ENCODE measurements around the gene SCD5. TPM values are rescaled to one million over a fixed set of nuclear protein-coding genes. Genes with fewer than 3 reads are reported as not detected.

The SCD5 gene
- total RNA-seq, 2 donors from 2014 or later = 51.4 TPM

- no peak for ATAC-seq
- no peak overlapping the region for H3K4me3 ChIP-seq
- no peaks in the 10 kb centered on the region for H3K36me3 ChIP-seq (replicated peaks in 1 of 2; ENCODE audit: insufficient read depth in 1 of 2, low read depth in 2 of 2)
- no peak for DNase-seq
- TF ChIP-seq POLR2A (IDR thresholded peaks at IDR 0.05) = no peak
- H3K27ac ChIP-seq = no peak overlapping the region
- H3K27me3 ChIP-seq = no peaks in the 10 kb centered on the region
- intact Hi-C loops (cut with DNase I) = no loop called here
- no peaks in the 10 kb centered on the region for H3K9me3 ChIP-seq
- H3K4me1 ChIP-seq = no peaks in the 10 kb centered on the region
- WGBS, 2 donors = 81 to 89% methylated on average over 5 to 7 of the region's 7 CpGs
Measured at GRCh38 chr4:82606622-82607021, 192.0 kb downstream of the SCD5 start.

- intact Hi-C loops (cut with DNase I) = no loop called here
- no peak for DNase-seq
Measured at GRCh38 chr4:82604522-82604921, 194.1 kb downstream of the SCD5 start.

GRCh38 chr4:82601242-82602015, 197.2 kb downstream of the SCD5 start:
- Histone ChIP-seq H3K27ac (no peak overlapping the region), H3K9me3 (no peaks in the 10 kb centered on the region), H3K4me1 (no peaks in the 10 kb centered on the region), H3K36me3 (replicated peaks in 1 of 2; ENCODE audit: insufficient read depth in 1 of 2, low read depth in 2 of 2) (no peaks in the 10 kb centered on the region), H3K27me3 (no peaks in the 10 kb centered on the region), H3K4me3 (no peak overlapping the region)
- ATAC-seq (no peak), DNase-seq (no peak)
- intact Hi-C loops (cut with DNase I) = no loop called here
- TF ChIP-seq POLR2A (IDR thresholded peaks at IDR 0.05) (no peak), CTCF (IDR thresholded peaks at IDR 0.05) (no peak)
- WGBS, 2 donors = 79 to 82% methylated on average over 9 of the region's 9 CpGs

More at GRCh38 chr4:82604522-82604921, 194.1 kb downstream of the SCD5 start:
- no peaks in the 10 kb centered on the region for H3K36me3 ChIP-seq (replicated peaks in 1 of 2; ENCODE audit: insufficient read depth in 1 of 2, low read depth in 2 of 2)
- H3K4me1 ChIP-seq = no peaks in the 10 kb centered on the region
- 89% methylated on average over 1 of the region's 1 CpG for WGBS, 2 donors
- ATAC-seq = no peak
- H3K27ac ChIP-seq = no peak overlapping the region
- H3K4me3 ChIP-seq = no peak overlapping the region
- H3K9me3 ChIP-seq = no peaks in the 10 kb centered on the region
- H3K27me3 ChIP-seq = no peaks in the 10 kb centered on the region
- TF ChIP-seq POLR2A (IDR thresholded peaks at IDR 0.05) = no peak
- TF ChIP-seq CTCF (IDR thresholded peaks at IDR 0.05) = no peak

GRCh38 chr4:82599336-82599735, 199.3 kb downstream of the SCD5 start:
- intact Hi-C loops (cut with DNase I) = no loop called here
- 57% methylated on average over 4 of the region's 4 CpGs for WGBS, 2 donors
- Histone ChIP-seq H3K9me3 (no peaks in the 10 kb centered on the region), H3K36me3 (replicated peaks in 1 of 2; ENCODE audit: insufficient read depth in 1 of 2, low read depth in 2 of 2) (no peaks in the 10 kb centered on the region), H3K27me3 (no peaks in the 10 kb centered on the region), H3K27ac (no peak overlapping the region), H3K4me1 (no peaks in the 10 kb centered on the region), H3K4me3 (no peak overlapping the region)
- TF ChIP-seq POLR2A (IDR thresholded peaks at IDR 0.05) = no peak
- peak in 1 of 7 experiments; percentile 22 for TF ChIP-seq CTCF (IDR thresholded peaks at IDR 0.05)
- ATAC-seq (no peak), DNase-seq (peak in 2 of 4 donors; percentile 9 to 13)

GRCh38 chr4:82594456-82594855, 204.1 kb downstream of the SCD5 start:
- Histone ChIP-seq H3K27me3 (no peaks in the 10 kb centered on the region), H3K4me1 (no peaks in the 10 kb centered on the region), H3K36me3 (replicated peaks in 1 of 2; ENCODE audit: insufficient read depth in 1 of 2, low read depth in 2 of 2) (no peaks in the 10 kb centered on the region), H3K27ac (no peak overlapping the region), H3K9me3 (no peaks in the 10 kb centered on the region), H3K4me3 (no peak overlapping the region)
- WGBS, 2 donors = 59 to 69% methylated on average over 4 of the region's 4 CpGs
- intact Hi-C loops (cut with DNase I) = no loop called here
- DNase-seq (no peak), ATAC-seq (no peak)
- TF ChIP-seq CTCF (IDR thresholded peaks at IDR 0.05) = no peak
- TF ChIP-seq POLR2A (IDR thresholded peaks at IDR 0.05) = no peak
